AG04450 (cell line): ENCODE measurements around the gene VSIG10. TPM values are rescaled to one million over a fixed set of nuclear protein-coding genes. Genes with fewer than 3 reads are reported as not detected.
A peak's percentile ranks its signal among the peaks of the same experiment; 100 is the strongest.

Experiments
- CTCF ChIA-PET: fragments of 300-600, 350-600 bp; formaldehyde crosslinking; extraction: SDS; loops from one replicate; lab custom pipeline; 2022; ENCODE audit warnings: antibody characterized with exemption, inconsistent platforms; lab: Charles Lee
- POLR2A ChIA-PET: fragments of 350-600 bp; formaldehyde crosslinking; extraction: SDS; loops from one replicate; lab custom pipeline; 2021; ENCODE audit warnings: antibody characterized with exemption, inconsistent platforms; lab: Yijun Ruan, JAX
- DNase-seq: peaks from one replicate; pipeline ENCODE4 v3.0.0-alpha.2; 2011; ENCODE audit warnings: low read depth, low spot score
- H3K27ac ChIP-seq: one replicate; pipeline ENCODE4 v1.5.1; 2012; ENCODE audit warnings: low read depth, low read length, control low read depth
- H3K27me3 ChIP-seq: one replicate; pipeline ENCODE4 v1.6.0; 2012; ENCODE audit warnings: low read length; ENCODE audit not compliant: control insufficient read depth, insufficient read depth
- H3K4me3 ChIP-seq: 2 replicates; pipeline ENCODE4 v1.5.1; 2011; ENCODE audit warnings: mild to moderate bottlenecking, low read depth, low read length, control low read depth
- H3K9me3 ChIP-seq: 2 replicates; pipeline ENCODE4 v1.5.1; 2012; ENCODE audit warnings: low read length; ENCODE audit not compliant: control insufficient read depth, insufficient read depth
- polyA plus RNA-seq: library from polyadenylated mRNA; depleted of rRNA; stranded (reverse); fragments of >200 nt; gene quantifications from 2 replicates; pipeline ENCODE4 v1.2.3, GENCODE V29; 2011
- TF ChIP-seq, protein P1 (sequence below): IDR thresholded peaks from 2 replicates; pipeline ENCODE4 v1.5.1; 2011; ENCODE audit warnings: low read depth, low read length, control low read depth, inconsistent platforms

Gene VSIG10
- polyA plus RNA-seq, 1 experiment = 9.7 TPM

- TF ChIP-seq, protein P1, sequence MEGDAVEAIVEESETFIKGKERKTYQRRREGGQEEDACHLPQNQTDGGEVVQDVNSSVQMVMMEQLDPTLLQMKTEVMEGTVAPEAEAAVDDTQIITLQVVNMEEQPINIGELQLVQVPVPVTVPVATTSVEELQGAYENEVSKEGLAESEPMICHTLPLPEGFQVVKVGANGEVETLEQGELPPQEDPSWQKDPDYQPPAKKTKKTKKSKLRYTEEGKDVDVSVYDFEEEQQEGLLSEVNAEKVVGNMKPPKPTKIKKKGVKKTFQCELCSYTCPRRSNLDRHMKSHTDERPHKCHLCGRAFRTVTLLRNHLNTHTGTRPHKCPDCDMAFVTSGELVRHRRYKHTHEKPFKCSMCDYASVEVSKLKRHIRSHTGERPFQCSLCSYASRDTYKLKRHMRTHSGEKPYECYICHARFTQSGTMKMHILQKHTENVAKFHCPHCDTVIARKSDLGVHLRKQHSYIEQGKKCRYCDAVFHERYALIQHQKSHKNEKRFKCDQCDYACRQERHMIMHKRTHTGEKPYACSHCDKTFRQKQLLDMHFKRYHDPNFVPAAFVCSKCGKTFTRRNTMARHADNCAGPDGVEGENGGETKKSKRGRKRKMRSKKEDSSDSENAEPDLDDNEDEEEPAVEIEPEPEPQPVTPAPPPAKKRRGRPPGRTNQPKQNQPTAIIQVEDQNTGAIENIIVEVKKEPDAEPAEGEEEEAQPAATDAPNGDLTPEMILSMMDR = no peak
- Histone ChIP-seq H3K9me3 (no peaks in the 10 kb centered on the region; the same call in 1 of the 2 replicates), H3K4me3 (no peak overlapping the region), H3K27ac (no peak overlapping the region), H3K27me3 (no peaks in the 10 kb centered on the region)
- no peak for DNase-seq
- POLR2A ChIA-PET = no interaction called here
- CTCF ChIA-PET = interaction anchor here (1.4 to 1.8 kb wide), 2 partner anchors 13 to 15 kb away, joined by 5 to 8 read pairs; no protein-coding TSS in a partner anchor
Measured at GRCh38 chr12:118020036-118020435, 83.8 kb downstream of the VSIG10 start.

DNA sequence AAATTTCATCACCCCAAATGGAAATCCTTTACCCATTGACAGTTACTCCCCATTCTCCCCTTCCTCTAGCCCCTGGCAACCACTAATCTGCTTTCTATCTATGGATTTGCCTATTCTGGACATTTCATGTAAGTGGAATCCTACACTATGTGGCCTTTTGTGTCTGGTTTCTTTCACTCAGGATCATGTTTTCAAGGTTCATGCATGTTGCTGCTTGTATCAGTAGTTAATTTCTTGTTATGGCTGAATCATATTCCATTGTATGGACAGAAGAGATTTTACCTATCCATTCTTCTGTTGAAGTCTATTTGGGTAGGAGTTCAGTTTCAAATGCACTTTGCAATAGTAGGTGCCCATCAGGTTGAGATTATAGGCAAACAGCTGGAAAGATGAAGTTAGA is 85.9 kb downstream of the VSIG10 start:
- ChIA-PET POLR2A (interaction anchor here (0.7 kb wide), 1 partner anchor 10 kb away, joined by 3 read pairs; no protein-coding TSS in a partner anchor), CTCF (interaction anchor here (1.3 kb wide), 1 partner anchor 143 kb away, joined by 3 read pairs; no protein-coding TSS in a partner anchor)
- TF ChIP-seq, protein P1 = no peak
- Histone ChIP-seq H3K27me3 (no peaks in the 10 kb centered on the region), H3K27ac (no peak overlapping the region), H3K9me3 (no peaks in the 10 kb centered on the region; the same call in 1 of the 2 replicates), H3K4me3 (peak overlapping the region; percentile 96)
- DNase-seq = no peak

GRCh38 chr12:118016424-118017264 is 87.2 kb downstream of the VSIG10 start, which contains the start of gene RFC5:
Gene RFC5 (plus strand): TSS chr12:118016703. CDS start chr12:118016828, 125 bp downstream.
- Histone ChIP-seq H3K27ac (no peak within 1 kb of the TSS), H3K9me3 (no peaks in the 10 kb centered on the region; the same call in 1 of the 2 replicates), H3K27me3 (no peaks in the 10 kb centered on the region), H3K4me3 (peak within 1 kb of the TSS; percentile 96)
- TF ChIP-seq, protein P1 = no peak
- ChIA-PET POLR2A (interaction anchor here (1.1 kb wide), 1 partner anchor 142 kb away, joined by 5 read pairs; no protein-coding TSS in a partner anchor), CTCF (interaction anchor here (0.6 to 1.3 kb wide), 5 partner anchors 14 to 278 kb away, joined by 3 to 8 read pairs (median 3); no protein-coding TSS in a partner anchor)
- DNase-seq = peak; percentile 89

- no peak for DNase-seq
- Histone ChIP-seq H3K27me3 (no peaks in the 10 kb centered on the region), H3K27ac (no peak overlapping the region), H3K9me3 (no peaks in the 10 kb centered on the region; the same call in 1 of the 2 replicates), H3K4me3 (peak overlapping the region; percentile 40)
- POLR2A ChIA-PET = no interaction called here
- TF ChIP-seq, protein P1 = no peak
- CTCF ChIA-PET = interaction anchor here (0.6 to 1.0 kb wide), 3 partner anchors 138 to 279 kb away, joined by 3 to 8 read pairs (median 4); no protein-coding TSS in a partner anchor
Measured at GRCh38 chr12:118015944-118016343, 87.9 kb downstream of the VSIG10 start.
